SK-N-SH treated with all-trans-retinoic acid at 6 μM for 48 hours (cell line): ENCODE measurements around the gene HAND2.

Experiments
- ATAC-seq: fragments of 200-7000 bp; cut with Tn5 transposase; 3 replicates; pipeline ENCODE4 v1.9.1; 2020; ENCODE audit warnings: mild to moderate bottlenecking, moderate library complexity
- ARNTL ChIP-seq: fragments of 450-650 bp; formaldehyde crosslinking; IDR thresholded peaks from 2 replicates; pipeline ENCODE4 v1.5.0; 2020; ENCODE audit warnings: low read depth, mild to moderate bottlenecking, moderate library complexity, borderline replicate concordance
- CREB5 ChIP-seq: fragments of 250-450 bp; sonication (Bioruptor Pico); IDR thresholded peaks from 2 replicates; pipeline ENCODE4 v1.5.1; 2020; ENCODE audit warnings: low read depth, mild to moderate bottlenecking, moderate library complexity
- CSRNP3 ChIP-seq: fragments of 250-450 bp; sonication (Bioruptor Pico); IDR thresholded peaks from 2 replicates; pipeline ENCODE4 v1.5.1; 2021; ENCODE audit warnings: mild to moderate bottlenecking, moderate library complexity
- ESRRG ChIP-seq: fragments of 250-450 bp; sonication (Bioruptor Pico); IDR thresholded peaks from 2 replicates; pipeline ENCODE4 v1.6.1; 2021; ENCODE audit warnings: mild to moderate bottlenecking
- GLIS3 ChIP-seq: fragments of 250-450 bp; sonication (Bioruptor Pico); IDR thresholded peaks from 2 replicates; pipeline ENCODE4 v1.5.0; 2020; ENCODE audit warnings: mild to moderate bottlenecking, moderate library complexity
- ISL1 ChIP-seq: fragments of 250-450 bp; sonication (Bioruptor Pico); IDR thresholded peaks from 2 replicates; pipeline ENCODE4 v2.1.2; 2022; ENCODE audit warnings: mild to moderate bottlenecking, moderate library complexity
- OSR1 ChIP-seq: fragments of 250-450 bp; sonication (Bioruptor Pico); IDR thresholded peaks from 2 replicates; pipeline ENCODE4 v1.8.0; 2022; ENCODE audit warnings: moderate library complexity, mild to moderate bottlenecking, inconsistent platforms
- PATZ1 ChIP-seq: fragments of 250-450 bp; sonication (Bioruptor Pico); IDR thresholded peaks from 2 replicates; pipeline ENCODE4 v1.8.0; 2020; ENCODE audit warnings: mild to moderate bottlenecking, moderate library complexity, borderline replicate concordance
- PPARA ChIP-seq: fragments of 250-450 bp; sonication (Bioruptor Pico); IDR thresholded peaks from 2 replicates; pipeline ENCODE4 v1.5.0; 2020; ENCODE audit warnings: mild to moderate bottlenecking, borderline replicate concordance
- RARB ChIP-seq: fragments of 250-450 bp; sonication (Bioruptor Pico); IDR thresholded peaks from 2 replicates; pipeline ENCODE4 v1.8.0; 2021; ENCODE audit warnings: mild to moderate bottlenecking, moderate library complexity
- SNAI2 ChIP-seq: fragments of 250-450 bp; sonication (Bioruptor Pico); IDR thresholded peaks from 2 replicates; pipeline ENCODE4 v1.5.0; 2020; ENCODE audit warnings: mild to moderate bottlenecking, moderate library complexity
- TCF4 ChIP-seq: fragments of 250-450 bp; sonication (Bioruptor Pico); IDR thresholded peaks from 2 replicates; pipeline ENCODE4 v1.8.0; 2021; ENCODE audit warnings: mild to moderate bottlenecking, moderate library complexity, borderline replicate concordance
- TOX ChIP-seq: fragments of 250-450 bp; sonication (Bioruptor Pico); IDR thresholded peaks from 2 replicates; pipeline ENCODE4 v1.8.0; 2021; ENCODE audit warnings: mild to moderate bottlenecking, moderate library complexity, borderline replicate concordance
- TSHZ2 ChIP-seq: fragments of 250-450 bp; sonication (Bioruptor Pico); IDR thresholded peaks from 2 replicates; pipeline ENCODE4 v1.5.0; 2020; ENCODE audit warnings: mild to moderate bottlenecking, moderate library complexity
- ZFP3 ChIP-seq: fragments of 250-450 bp; sonication (Bioruptor Pico); IDR thresholded peaks from 2 replicates; pipeline ENCODE4 v1.5.0; 2020; ENCODE audit warnings: mild to moderate bottlenecking, moderate library complexity
- ZFP30 ChIP-seq: fragments of 450-650 bp; formaldehyde crosslinking; IDR thresholded peaks from 2 replicates; pipeline ENCODE4 v1.5.0; 2022; ENCODE audit warnings: mild to moderate bottlenecking, moderate library complexity
- ZNF565 ChIP-seq: fragments of 450-650 bp; formaldehyde crosslinking; conservative IDR thresholded peaks from 2 replicates; pipeline ENCODE4 v1.5.0; 2020; ENCODE audit warnings: low read depth, mild to moderate bottlenecking, moderate library complexity
- ZNF70 ChIP-seq: fragments of 450-650 bp; formaldehyde crosslinking; IDR thresholded peaks from 2 replicates; pipeline ENCODE4 v1.5.0; 2020; ENCODE audit warnings: mild to moderate bottlenecking, moderate library complexity
- ZNF8 ChIP-seq: fragments of 450-650 bp; formaldehyde crosslinking; IDR thresholded peaks from 2 replicates; pipeline ENCODE4 v1.5.0; 2020; ENCODE audit warnings: mild to moderate bottlenecking, moderate library complexity

The HAND2 gene

GRCh38 chr4:173478201-173478912 lies 51.7 kb downstream of the HAND2 start:
- ATAC-seq, result peak; percentile 47; the same call in 2 of the 3 replicates
- no peak for TF ChIP-seq ZNF565
- peak; percentile 66 for TF ChIP-seq ISL1 (CRISPR knock-in tag)
- TF ChIP-seq CREB5, result 0 out of 2 replicates have a peak, but pooled peaks have one; percentile 14

GRCh38 chr4:173477016-173477415 lies 53.0 kb downstream of the HAND2 start:
- ATAC-seq, result no peak; the same call in 2 of the 3 replicates
- no peak for TF ChIP-seq ZNF565
- no peak for TF ChIP-seq ARNTL
- TF ChIP-seq TCF4 (CRISPR knock-in tag), result no peak
- TF ChIP-seq ZNF70 (CRISPR knock-in tag), result no peak
- no peak for TF ChIP-seq ZNF8 (CRISPR knock-in tag)
- no peak for TF ChIP-seq ZFP3 (CRISPR knock-in tag)
- no peak for TF ChIP-seq CSRNP3 (CRISPR knock-in tag)
- TF ChIP-seq PATZ1 (CRISPR knock-in tag), result no peak
- TF ChIP-seq TOX (CRISPR knock-in tag), result no peak
- TF ChIP-seq ISL1 (CRISPR knock-in tag), result no peak
- TF ChIP-seq SNAI2 (CRISPR knock-in tag), result no peak
- TF ChIP-seq OSR1 (CRISPR knock-in tag), result no peak
- TF ChIP-seq ZFP30, result no peak
- TF ChIP-seq RARB, result no peak
- TF ChIP-seq CREB5, result no peak
- no peak for TF ChIP-seq ESRRG
- no peak for TF ChIP-seq GLIS3 (CRISPR knock-in tag)
- no peak for TF ChIP-seq PPARA (CRISPR knock-in tag)
- no peak for TF ChIP-seq TSHZ2 (CRISPR knock-in tag)
